GOT3 (cell line): ENCODE measurements around the gene GSTA1.
"Not testable (repeated sequence)": the region's sequence is repeated elsewhere in the genome, so short reads cannot be mapped to it uniquely, and the experiment has no call there.

Experiments used
- DNase-seq: peaks from one replicate; lab custom pipeline; 2025; ENCODE audit warnings: mixed read lengths; lab: John Stamatoyannopoulos, UW

Gene GSTA1

GRCh38 chr6:52803668-52804255 is at the start of gene GSTA1:
TSS of gene GSTA1 (minus strand) at chr6:52803816. CDS start at chr6:52799267, 4,549 bp downstream.
- not testable (repeated sequence) for DNase-seq

GRCh38 chr6:52849137-52849536 is 45.5 kb upstream of the GSTA1 start:
- DNase-seq, result no peak

GRCh38 chr6:52846002-52846401 is 42.4 kb upstream of the GSTA1 start:
- DNase-seq, result no peak

GRCh38 chr6:52843605-52844004 is 40.0 kb upstream of the GSTA1 start:
- DNase-seq, result no peak

- no peak for DNase-seq
Measured at GRCh38 chr6:52840763-52841585, 37.4 kb upstream of the GSTA1 start, which contains the start of gene GSTA5. TSS of gene GSTA5 (minus strand) at chr6:52840813.

DNA sequence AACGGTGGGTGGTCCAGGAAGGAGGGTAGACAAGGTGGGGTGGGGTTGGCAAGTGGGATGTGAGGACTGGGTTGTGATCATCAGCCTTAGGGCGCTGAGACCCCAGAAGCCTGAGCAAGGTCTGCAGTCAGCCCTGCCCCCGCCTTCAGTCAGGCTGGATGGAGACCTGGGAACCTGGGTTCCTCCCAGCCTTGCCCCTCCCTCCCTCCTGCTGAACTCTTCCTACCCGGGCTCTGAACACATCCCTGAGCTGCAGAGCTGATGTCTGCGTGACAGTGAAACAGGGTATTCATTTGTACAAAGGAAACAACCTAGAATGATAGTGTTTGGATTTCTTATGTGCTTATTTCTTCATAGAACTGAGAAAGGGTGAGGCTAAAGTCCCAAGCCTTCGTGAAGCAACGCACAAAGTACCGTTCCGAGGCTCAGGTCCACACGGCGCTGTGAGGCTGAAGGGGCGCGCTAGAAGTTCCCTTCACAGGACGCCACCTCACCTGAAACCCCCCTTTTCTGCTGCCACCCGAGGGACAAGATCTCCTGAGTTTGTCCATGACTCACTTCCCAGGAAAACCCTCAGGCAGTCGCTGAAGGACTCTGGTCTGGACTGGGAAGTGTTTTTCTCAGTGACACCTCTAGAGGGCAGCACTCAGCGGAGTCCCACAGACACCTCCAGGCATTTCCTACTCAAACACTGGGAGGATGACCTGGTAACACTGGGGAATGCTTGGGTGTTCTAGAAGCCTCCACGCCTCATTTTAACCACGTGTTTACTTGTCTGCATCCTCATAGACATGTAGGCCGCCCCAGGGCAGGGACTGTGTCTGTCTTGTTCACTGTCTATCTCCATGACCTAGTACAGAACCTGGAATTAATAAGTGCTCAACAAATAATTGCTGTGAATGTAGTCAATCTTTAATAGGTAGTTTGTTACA is 35.8 kb upstream of the GSTA1 start:
- DNase-seq, result no peak

- DNase-seq, result no peak
Measured at GRCh38 chr6:52834481-52834880, 30.9 kb upstream of the GSTA1 start.

DNA sequence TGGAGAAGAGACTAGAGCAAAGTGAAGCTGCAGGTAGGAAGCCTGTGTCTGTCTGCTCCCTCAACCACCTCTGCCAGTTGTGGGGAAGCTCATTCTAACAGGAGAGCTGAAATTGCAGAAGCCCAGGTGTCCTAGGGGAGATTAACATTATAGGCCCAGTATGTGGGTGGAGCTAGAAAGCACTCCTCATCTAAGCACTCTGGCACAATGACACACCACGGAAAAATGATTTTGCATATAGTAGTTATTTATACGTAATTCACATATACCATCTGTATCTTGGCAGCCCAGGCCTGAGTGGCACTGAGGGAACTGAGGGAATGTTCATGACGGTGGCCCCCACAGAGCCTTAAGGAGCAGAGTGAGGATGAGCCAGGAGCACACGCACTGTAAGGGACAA is 27.3 kb upstream of the GSTA1 start:
- DNase-seq, result not testable (repeated sequence)

DNA sequence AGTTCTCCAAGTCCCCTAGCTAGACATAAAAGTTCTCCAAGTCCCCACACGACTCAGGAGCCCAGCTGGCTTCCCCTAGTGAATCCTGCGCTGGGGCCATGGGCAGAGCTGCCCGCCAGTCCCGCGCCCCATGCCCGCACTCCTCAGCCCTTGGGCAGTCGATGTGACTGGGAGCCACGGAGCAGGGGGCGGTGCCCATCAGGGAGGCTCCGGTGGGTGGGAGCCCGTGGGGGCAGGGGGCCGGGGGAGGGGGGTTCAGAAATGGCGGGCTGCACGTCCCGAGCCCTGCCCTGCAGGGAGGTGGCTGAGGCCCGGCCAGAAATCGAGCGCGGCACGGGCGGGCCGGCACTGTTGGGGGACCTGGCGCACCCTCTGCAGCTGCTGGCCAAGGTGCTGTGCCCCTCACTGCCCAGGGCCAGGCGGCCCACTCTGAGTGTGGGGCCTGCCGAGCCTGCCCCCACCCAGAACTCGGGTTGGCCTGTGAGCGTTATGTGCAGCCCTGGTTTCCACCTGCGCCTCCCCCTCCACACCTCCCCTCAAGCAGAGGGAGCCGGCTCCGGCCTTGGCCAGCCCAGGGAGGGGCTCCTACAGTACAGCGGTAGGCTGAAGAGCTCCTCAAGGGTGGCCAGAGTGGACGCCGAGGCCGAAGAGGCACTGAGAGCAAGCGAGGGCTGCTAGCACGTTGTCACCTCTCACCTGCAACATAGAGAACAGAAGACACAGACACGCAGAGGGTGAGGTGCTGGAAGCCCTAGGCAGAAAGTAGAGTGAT is 25.6 kb upstream of the GSTA1 start:
- DNase-seq, result no peak

DNA sequence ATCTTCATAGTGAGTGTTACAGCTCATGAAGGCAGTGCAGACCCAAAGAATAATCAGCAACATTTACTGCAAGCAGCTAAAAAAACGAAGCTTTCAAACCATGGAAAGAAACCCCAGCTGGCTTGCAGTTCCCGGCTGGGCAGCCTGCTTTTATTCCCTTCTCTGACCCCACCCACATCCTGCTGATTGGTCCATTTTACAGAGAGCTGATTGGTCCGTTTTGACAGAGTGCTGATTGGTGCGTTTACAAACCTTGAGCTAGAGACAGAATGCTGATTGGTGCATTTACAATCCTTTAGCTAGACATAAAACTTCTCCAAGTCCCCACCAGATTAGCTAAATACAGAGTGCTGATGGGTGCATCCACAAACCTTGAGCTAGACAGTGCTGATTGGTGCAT is 25.0 kb upstream of the GSTA1 start:
- DNase-seq, result not testable (repeated sequence)

- DNase-seq, result not testable (repeated sequence)
Measured at GRCh38 chr6:52827073-52827783, 23.6 kb upstream of the GSTA1 start.

DNA sequence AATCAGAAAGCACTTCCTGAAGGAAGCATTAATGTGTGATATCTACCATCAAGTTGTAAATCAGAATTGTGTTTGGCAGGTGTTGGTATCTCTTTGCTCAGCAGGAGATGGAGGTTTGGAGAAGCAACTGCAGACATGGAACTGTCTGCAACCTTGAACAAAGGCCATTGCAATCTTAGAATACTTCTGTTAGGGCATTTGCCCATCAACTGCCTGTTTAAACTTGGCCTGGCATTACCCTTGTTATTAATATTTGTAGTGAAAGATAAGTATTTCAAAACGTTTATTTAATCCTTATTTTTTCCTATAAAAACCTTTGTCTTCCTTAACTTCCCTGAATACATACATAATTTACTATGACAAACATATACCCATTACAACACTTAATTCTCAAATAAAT is 22.9 kb upstream of the GSTA1 start:
- DNase-seq, result no peak

DNA sequence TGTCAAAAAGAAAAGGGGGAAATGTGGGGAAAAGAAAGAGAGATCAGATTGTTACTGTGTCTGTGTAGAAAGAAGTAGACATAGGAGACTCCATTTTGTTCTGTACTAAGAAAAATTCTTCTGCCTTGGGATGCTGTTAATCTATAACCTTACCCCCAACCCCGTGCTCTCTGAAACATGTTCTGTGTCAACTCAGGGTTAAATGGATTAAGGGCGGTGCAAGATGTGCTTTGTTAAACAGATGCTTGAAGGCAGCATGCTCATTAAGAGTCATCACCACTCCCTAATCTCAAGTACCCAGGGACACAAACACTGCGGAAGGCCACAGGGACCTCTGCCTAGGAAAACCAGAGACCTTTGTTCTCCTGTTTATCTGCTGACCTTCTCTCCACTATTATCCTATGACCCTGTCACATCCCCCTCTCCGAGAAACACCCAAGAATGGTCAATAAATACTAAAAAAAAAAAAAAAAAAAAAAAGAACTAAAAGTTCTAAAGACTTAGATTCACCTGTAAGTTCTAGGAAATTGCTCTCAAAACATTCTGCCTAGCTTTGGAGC is 22.4 kb upstream of the GSTA1 start:
- DNase-seq, result not testable (repeated sequence)

GRCh38 chr6:52825270-52825793 is 21.7 kb upstream of the GSTA1 start:
- not testable (repeated sequence) for DNase-seq

DNA sequence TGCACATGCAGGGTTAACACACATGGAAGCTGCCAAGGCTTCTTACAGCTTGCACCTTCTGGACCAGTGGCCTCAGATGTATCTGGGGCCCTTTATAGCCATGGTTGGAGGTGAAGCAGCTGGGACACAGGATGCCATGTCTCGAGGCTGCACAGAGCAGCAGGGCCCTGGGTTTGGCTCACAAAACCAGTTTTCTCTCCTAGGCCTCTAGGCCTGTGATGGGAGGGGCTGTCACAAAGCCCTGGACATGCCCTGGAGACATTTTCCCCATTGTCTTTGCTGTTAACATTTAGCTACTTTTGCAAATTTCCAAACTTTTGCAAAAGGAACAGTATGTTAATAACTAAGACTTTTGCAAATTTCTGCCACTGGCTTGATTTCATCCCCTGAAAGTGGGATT is 18.2 kb upstream of the GSTA1 start:
- DNase-seq, result no peak

DNA sequence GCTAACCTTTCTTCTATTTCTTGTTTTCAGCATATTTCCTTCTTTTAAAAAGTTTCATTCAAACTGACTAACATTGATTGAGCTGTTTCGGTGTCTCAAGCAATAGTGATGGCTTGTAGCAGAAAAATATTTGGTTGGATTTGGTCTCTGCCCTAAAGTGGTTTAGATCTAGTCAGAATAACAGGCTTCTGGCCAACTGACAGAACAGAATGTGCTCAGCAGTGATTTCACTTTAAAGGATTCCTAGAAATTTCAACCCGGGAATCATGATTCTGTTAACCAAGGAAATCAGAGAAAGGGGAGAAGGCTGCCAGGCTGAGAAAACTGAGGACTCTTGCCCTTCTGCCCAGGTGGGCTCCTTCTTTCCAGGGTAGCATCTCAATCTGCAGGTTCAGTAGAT is 16.6 kb upstream of the GSTA1 start:
- DNase-seq, result no peak

GRCh38 chr6:52815167-52816092 is 11.8 kb upstream of the GSTA1 start:
- DNase-seq, result no peak

- not testable (repeated sequence) for DNase-seq
Measured at GRCh38 chr6:52814545-52814944, 10.9 kb upstream of the GSTA1 start.

DNA sequence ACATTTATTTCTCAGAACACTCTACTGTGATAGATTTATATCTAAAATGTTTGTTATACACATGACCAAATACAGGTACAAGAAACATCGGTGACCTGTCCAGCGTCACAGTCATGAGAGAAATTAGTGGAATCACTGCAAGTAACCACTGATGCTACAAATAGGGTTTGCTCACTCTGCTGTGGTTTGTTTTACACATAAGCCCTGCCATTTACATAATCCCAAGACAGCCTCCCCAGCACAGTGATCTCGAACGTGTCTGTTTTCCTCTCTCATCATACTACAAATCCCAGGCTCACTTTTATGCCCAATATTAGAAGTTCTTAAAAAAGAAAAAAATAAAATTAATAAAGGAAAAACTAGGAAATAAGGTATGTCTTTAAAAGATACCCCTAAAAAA is 6.2 kb upstream of the GSTA1 start:
- DNase-seq, result not testable (repeated sequence)
